Endothelial cell (in vitro differentiated cells): Measurements from ENCODE around the gene CDH7. TPM values are rescaled to one million over a fixed set of nuclear protein-coding genes. Genes with fewer than 3 reads are reported as not detected.

Experiments used
- DNase-seq: peaks from one replicate; pipeline ENCODE4 v3.0.0; 2021; ENCODE audit warnings: low spot score
- H3K27ac Mint-ChIP-seq: one replicate; pipeline ENCODE4 v1.8.0; 2021; ENCODE audit warnings: mixed read lengths, inconsistent platforms; ENCODE audit not compliant: unreplicated experiment
- H3K27me3 Mint-ChIP-seq: one replicate; pipeline ENCODE4 v1.8.0; 2021; ENCODE audit warnings: mild to moderate bottlenecking, moderate library complexity, mixed read lengths, inconsistent platforms; ENCODE audit not compliant: unreplicated experiment
- H3K36me3 Mint-ChIP-seq: one replicate; pipeline ENCODE4 v1.8.0; 2021; ENCODE audit warnings: mild to moderate bottlenecking, low read depth, mixed read lengths, inconsistent platforms; ENCODE audit not compliant: unreplicated experiment
- H3K4me1 Mint-ChIP-seq: one replicate; pipeline ENCODE4 v1.8.0; 2021; ENCODE audit warnings: mild to moderate bottlenecking, mixed read lengths, inconsistent platforms; ENCODE audit not compliant: unreplicated experiment
- H3K4me3 Mint-ChIP-seq: one replicate; pipeline ENCODE4 v1.8.0; 2021; ENCODE audit warnings: mild to moderate bottlenecking, mixed read lengths, inconsistent platforms; ENCODE audit not compliant: unreplicated experiment
- H3K9me3 Mint-ChIP-seq: one replicate; pipeline ENCODE4 v1.8.0; 2021; ENCODE audit warnings: mixed read lengths, inconsistent platforms; ENCODE audit not compliant: unreplicated experiment
- CTCF ChIP-seq: fragments of 200-600 bp; sonication (generic); IDR thresholded peaks from one replicate; pipeline ENCODE4 v1.5.0; 2021; ENCODE audit warnings: antibody characterized with exemption; ENCODE audit not compliant: unreplicated experiment
- total RNA-seq: library from RNA; stranded (reverse); fragmentation: NEBNext Ultra II Directional; extraction: Animal tissue kit (Norgen Biotek cat#: 25700); gene quantifications from one replicate; pipeline ENCODE4 v1.2.1, GENCODE V29; 2021; ENCODE audit not compliant: unreplicated experiment

The CDH7 gene
- total RNA-seq, 1 donor from 2014 or later, result 0.44 TPM

GRCh38 chr18:65846107-65846506, 95.3 kb downstream of the CDH7 start:
- no peaks in the 10 kb centered on the region for H3K4me1 Mint-ChIP-seq
- H3K9me3 Mint-ChIP-seq, result no peaks in the 10 kb centered on the region
- no peak for TF ChIP-seq CTCF
- H3K4me3 Mint-ChIP-seq, result no peak overlapping the region
- no peak for DNase-seq
- no peak overlapping the region for H3K27ac Mint-ChIP-seq
- H3K27me3 Mint-ChIP-seq, result no peaks in the 10 kb centered on the region
- H3K36me3 Mint-ChIP-seq, result no peaks in the 10 kb centered on the region

- H3K4me3 Mint-ChIP-seq, result no peak overlapping the region
Observed at GRCh38 chr18:65852273-65852672, 101.5 kb downstream of the CDH7 start.

GRCh38 chr18:65859075-65859474, 108.3 kb downstream of the CDH7 start:
- DNase-seq, result no peak
- TF ChIP-seq CTCF, result no peak
- Mint-ChIP-seq H3K9me3 (no peaks in the 10 kb centered on the region), H3K4me3 (no peak overlapping the region), H3K27ac (no peak overlapping the region), H3K27me3 (no peaks in the 10 kb centered on the region), H3K36me3 (no peaks in the 10 kb centered on the region), H3K4me1 (no peaks in the 10 kb centered on the region)

More at GRCh38 chr18:65852273-65852672, 101.5 kb downstream of the CDH7 start:
- TF ChIP-seq CTCF, result no peak
- Mint-ChIP-seq H3K27ac (no peak overlapping the region), H3K27me3 (no peaks in the 10 kb centered on the region), H3K4me1 (no peaks in the 10 kb centered on the region), H3K9me3 (no peaks in the 10 kb centered on the region), H3K36me3 (no peaks in the 10 kb centered on the region)
- no peak for DNase-seq

- H3K9me3 Mint-ChIP-seq, result no peaks in the 10 kb centered on the region
- no peak overlapping the region for H3K4me3 Mint-ChIP-seq
- TF ChIP-seq CTCF, result no peak
- no peak overlapping the region for H3K27ac Mint-ChIP-seq
- no peak for DNase-seq
- no peaks in the 10 kb centered on the region for H3K4me1 Mint-ChIP-seq
- H3K36me3 Mint-ChIP-seq, result no peaks in the 10 kb centered on the region
- H3K27me3 Mint-ChIP-seq, result no peaks in the 10 kb centered on the region
Observed at GRCh38 chr18:65869527-65869926, 118.7 kb downstream of the CDH7 start.

- no peaks in the 10 kb centered on the region for H3K4me1 Mint-ChIP-seq
- H3K9me3 Mint-ChIP-seq, result no peaks in the 10 kb centered on the region
- no peak overlapping the region for H3K4me3 Mint-ChIP-seq
- no peak overlapping the region for H3K27ac Mint-ChIP-seq
- no peak for DNase-seq
- no peak for TF ChIP-seq CTCF
- no peaks in the 10 kb centered on the region for H3K27me3 Mint-ChIP-seq
- no peaks in the 10 kb centered on the region for H3K36me3 Mint-ChIP-seq
Observed at GRCh38 chr18:65876310-65876709, 125.5 kb downstream of the CDH7 start.
